ENCODE results near the gene C2orf15.
A peak's percentile ranks its signal among the peaks of the same experiment; 100 is the strongest.
"Not testable (repeated sequence)": the region's sequence is repeated elsewhere in the genome, so short reads cannot be mapped to it uniquely, and the experiment has no call there.

The C2orf15 gene

DNA sequence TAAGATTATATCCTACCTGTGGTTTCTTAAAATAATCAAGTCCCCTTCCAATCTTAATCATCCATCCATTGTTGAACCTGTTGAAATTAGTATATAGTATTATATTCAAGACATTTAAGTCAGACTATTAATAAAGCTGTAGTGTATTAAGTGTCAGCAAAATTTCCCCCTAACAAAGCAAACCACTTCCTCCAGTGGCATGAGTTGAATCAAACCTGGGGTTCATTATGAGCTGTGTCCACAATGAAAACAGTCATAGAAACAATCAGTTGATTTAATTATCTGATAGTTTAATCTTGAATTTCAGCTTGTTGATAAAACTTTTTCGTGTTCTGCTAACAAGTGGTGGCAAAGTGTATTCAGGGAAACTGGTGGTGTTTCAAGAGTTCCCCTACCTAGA lies 28.0 kb downstream of the C2orf15 start:
- DNase-seq = no peak

DNA sequence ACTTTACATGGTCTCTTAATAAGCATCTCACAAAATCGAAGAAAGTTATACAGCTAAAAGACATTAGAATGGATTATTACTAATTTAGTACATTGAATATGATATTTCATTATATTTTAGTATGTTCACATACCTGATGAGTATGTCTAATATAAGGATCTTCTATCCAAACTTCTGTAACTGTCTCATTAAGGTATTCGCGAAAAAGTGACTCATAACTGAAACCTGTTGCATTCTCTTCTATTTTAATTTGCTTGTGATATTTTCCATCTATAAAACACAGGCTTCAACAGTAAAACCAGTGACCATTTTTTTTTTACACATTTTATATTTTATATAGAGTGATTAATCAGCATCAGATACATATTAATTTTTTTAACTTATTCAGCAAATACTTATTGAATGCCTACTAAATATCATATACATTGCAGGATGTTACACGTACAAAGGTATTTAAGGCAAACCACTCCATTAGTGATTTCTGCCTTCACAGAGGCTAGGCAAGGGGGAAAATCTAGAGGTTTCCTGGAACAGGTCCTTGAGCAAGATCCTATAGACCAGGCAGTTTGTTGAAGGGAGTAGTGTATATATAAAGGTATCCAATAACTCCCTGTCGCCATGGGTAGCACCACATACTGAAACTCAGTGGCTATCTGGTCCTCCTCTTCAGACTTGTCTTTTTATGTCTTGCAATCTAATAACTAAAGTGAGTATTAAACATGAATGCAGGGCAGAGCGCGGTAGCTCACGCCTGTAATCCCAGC lies 30.1 kb downstream of the C2orf15 start:
- DNase-seq = no peak

- DNase-seq = peak; percentile 80
Measured at GRCh38 chr2:99180755-99181623, 39.5 kb downstream of the C2orf15 start, which contains the start of the genes MITD1 and MRPL30. MITD1 (minus strand) TSS chr2:99181058; CDS start chr2:99180981, 77 bp downstream. MRPL30 (plus strand) TSS chr2:99181184; CDS start chr2:99186204, 5,020 bp downstream.

DNA sequence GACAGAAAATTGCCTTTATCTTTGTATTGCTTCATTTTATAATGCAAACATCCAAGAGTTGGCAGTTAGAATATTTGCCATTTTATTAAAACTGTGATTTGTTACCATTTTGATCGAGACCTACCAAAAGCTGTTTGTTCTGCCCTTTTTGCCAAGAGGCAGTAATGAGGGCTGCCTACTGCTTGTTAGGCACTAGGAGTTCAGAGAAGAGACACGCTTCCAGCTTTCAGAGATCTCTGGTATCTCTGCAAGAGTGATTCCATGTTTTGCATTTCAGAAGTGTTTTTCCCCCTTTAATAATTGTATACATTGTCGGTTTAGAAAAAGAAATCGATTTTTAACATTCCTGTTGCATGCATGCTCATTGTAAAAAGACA lies 40.1 kb downstream of the C2orf15 start:
- DNase-seq = no peak

DNA sequence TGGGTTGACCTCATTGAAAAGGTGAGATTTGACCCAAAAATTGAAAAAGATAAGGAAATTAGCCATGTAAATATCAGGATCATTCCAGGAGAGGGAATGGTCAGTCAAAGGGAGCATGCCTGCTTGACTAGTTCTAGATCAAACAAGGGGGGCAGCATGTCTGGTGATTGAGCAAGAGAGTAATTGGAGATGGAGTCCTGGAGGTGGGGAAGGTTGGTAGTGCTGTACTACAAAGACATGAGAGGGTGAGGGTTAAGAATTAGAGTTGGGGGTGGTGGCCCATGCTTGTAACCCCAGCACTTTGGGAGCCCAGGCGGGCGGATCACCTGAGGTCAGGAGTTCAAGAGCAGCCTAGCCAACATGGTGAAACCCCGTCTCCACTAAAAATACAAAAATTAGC lies 41.5 kb downstream of the C2orf15 start:
- DNase-seq = no peak

- no peak for DNase-seq
Measured at GRCh38 chr2:99184811-99185210, 43.3 kb downstream of the C2orf15 start.

- DNase-seq = no peak
Measured at GRCh38 chr2:99187011-99187410, 45.5 kb downstream of the C2orf15 start.

GRCh38 chr2:99188357-99188756 lies 46.9 kb downstream of the C2orf15 start:
- no peak for DNase-seq

DNA sequence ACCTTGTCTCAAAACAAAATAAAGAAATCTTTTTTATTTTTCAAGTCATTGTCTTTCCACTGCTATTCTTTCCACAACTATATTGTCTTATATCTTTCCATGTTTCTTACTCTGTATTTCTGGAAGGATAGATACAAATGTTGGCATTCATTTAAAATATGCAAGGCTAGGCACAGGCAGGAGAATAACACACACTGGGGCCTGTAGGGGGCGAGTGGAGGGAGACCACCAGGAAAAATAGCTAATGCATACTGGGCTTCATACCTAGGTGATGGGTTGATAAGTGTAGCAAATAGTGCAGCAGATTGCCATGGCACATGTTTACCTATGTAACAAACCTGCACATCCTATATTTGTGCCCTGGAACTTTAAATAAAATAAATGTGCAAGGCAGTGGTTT lies 49.0 kb downstream of the C2orf15 start:
- no peak for DNase-seq

- DNase-seq = not testable (repeated sequence)
Measured at GRCh38 chr2:99192364-99192763, 50.9 kb downstream of the C2orf15 start.

DNA sequence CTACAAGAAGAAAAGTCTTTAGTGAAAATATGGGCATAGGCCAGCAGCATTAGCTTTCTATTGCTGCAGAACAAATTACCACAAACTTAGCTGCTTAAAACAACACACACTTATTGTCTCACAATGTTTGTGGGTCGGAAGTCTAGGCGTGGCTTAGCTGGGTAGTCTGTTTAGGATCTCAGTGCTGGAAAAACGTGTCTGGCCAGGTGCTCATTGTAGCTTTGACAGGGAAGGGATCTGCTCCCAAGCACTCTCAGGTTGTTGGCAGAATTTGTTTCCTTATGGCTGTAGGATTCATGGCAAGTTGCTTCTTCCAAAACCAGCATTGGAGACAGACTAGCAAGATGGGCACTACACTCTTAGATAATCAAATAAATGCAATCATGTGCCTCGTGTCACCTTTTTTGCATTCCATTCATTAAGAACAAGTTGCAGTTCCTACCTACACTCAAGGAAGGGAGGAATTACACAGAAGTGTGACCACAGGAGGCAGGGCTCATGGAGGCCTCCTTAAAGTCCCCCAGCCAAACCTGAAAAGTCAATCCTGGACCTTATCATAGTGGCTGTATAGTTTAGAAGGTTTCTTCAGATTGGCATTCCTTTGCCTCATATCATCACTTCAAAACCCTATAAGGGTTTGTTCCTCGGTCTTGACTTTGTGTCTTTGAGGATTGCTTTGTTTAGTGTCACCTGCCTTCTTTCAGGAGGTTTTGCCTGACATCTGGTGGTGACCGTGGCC lies 56.8 kb downstream of the C2orf15 start:
- no peak for DNase-seq

- no peak for DNase-seq
Measured at GRCh38 chr2:99200076-99200800, 58.7 kb downstream of the C2orf15 start.
